Activated T-helper 9 cell treated with anti-CD3 and anti-CD28 coated beads, Interleukin-2, amount 50 U/mL, for 16 hours (primary cell): ENCODE data around the gene MEX3A.
"Not testable (repeated sequence)": the region's sequence is repeated elsewhere in the genome, so short reads cannot be mapped to it uniquely, and the experiment has no call there.

ENCODE experiments used
- DNase-seq: peaks from one replicate; pipeline ENCODE4 v3.0.0-alpha.2; 2020; ENCODE audit warnings: low read depth

The MEX3A gene

GRCh38 chr1:156078728-156079127, 3.5 kb downstream of the MEX3A start:
- DNase-seq: no peak

- no peak for DNase-seq
Observed at GRCh38 chr1:156077430-156077760, 4.9 kb downstream of the MEX3A start.

- no peak for DNase-seq
Observed at GRCh38 chr1:156076609-156077429, 5.4 kb downstream of the MEX3A start.

GRCh38 chr1:156075775-156076204, 6.5 kb downstream of the MEX3A start:
- no peak for DNase-seq

GRCh38 chr1:156075162-156075561, 7.1 kb downstream of the MEX3A start:
- no peak for DNase-seq

- DNase-seq: no peak
Observed at GRCh38 chr1:156074661-156075060, 7.6 kb downstream of the MEX3A start.

- no peak for DNase-seq
Observed at GRCh38 chr1:156073740-156074139, 8.5 kb downstream of the MEX3A start.

GRCh38 chr1:156073110-156073687, 9.1 kb downstream of the MEX3A start:
- no peak for DNase-seq

GRCh38 chr1:156072251-156072650, 10.0 kb downstream of the MEX3A start:
- no peak for DNase-seq

- not testable (repeated sequence) for DNase-seq
Observed at GRCh38 chr1:156071332-156071816, 10.9 kb downstream of the MEX3A start.

- DNase-seq: no peak
Observed at GRCh38 chr1:156070548-156070947, 11.7 kb downstream of the MEX3A start.

GRCh38 chr1:156069490-156070455, 12.5 kb downstream of the MEX3A start:
- DNase-seq: no peak

GRCh38 chr1:156067262-156067661, 15.0 kb downstream of the MEX3A start:
- DNase-seq: no peak

- no peak for DNase-seq
Observed at GRCh38 chr1:156065871-156066270, 16.4 kb downstream of the MEX3A start.

- DNase-seq: no peak
Observed at GRCh38 chr1:156065212-156065611, 17.1 kb downstream of the MEX3A start.

GRCh38 chr1:156064615-156065014, 17.6 kb downstream of the MEX3A start:
- DNase-seq: no peak

- DNase-seq: no peak
Observed at GRCh38 chr1:156063997-156064285, 18.3 kb downstream of the MEX3A start.

- DNase-seq: no peak
Observed at GRCh38 chr1:156062189-156062588, 20.1 kb downstream of the MEX3A start.

GRCh38 chr1:156060937-156061636, 21.2 kb downstream of the MEX3A start, which contains the start of gene RAB25:
RAB25 (plus strand) TSS chr1:156061160; CDS start chr1:156061401, 241 bp downstream.
- DNase-seq: no peak

GRCh38 chr1:156056326-156056849, 25.9 kb downstream of the MEX3A start:
- no peak for DNase-seq

- DNase-seq: no peak
Observed at GRCh38 chr1:156055281-156056048, 26.8 kb downstream of the MEX3A start.
